ENCODE measurements around the gene TMEM258. TPM values are rescaled to one million over a fixed set of nuclear protein-coding genes. Genes with fewer than 3 reads are reported as not detected.

Gene TMEM258
- total and polyA plus RNA-seq, 2 of the 4 experiments (the other 2 are of a cell fraction): 107 to 280 TPM

DNA sequence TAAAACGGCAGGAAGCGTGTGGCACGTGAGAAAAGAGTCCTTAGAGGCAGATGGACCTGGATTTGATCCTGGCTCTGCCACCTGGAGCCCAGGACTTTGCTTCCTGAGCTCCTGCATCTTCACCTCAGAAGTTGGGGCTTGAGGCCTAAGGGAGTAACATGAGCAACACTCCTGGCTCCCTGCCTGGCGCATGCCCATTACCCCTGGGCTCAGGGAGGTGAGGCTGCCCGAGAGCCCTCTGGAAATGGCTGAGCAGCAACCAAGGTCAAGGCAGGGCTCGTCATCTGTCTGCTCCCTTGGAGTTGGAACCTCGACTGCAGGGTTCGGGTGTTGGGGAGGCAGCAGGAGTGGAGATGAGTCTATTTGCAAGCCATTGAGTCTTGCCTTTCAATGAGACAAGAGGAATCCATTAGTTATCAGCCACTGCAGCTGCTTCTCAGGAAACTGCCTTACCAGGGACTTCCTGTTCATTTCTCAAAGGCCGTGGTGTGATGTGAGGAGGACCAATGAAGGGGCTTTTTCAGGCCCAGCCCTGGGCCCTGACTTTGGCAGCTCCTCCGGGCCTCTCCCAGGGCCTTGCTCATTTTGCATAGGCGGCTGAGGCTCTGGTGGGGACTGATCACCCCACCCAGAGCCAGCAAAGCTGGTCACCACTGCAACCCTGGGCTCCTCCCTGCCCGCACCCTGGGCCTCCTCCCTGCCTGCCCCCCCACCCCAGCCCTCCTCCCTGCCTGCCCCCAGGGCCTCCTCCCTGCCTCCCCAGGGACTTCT, 42.1 kb upstream of the TMEM258 start:
- ChIA-PET POLR2A (ENCODE audit: unreplicated experiment) (interaction anchor here (0.6 kb wide), 2 partner anchors 34 to 1210 kb away, joined by 3 to 4 read pairs; no protein-coding TSS in a partner anchor), CTCF (interaction anchor here (1.5 kb wide), 1 partner anchor 37 kb away, joined by 6 read pairs; no protein-coding TSS in a partner anchor)
- Histone ChIP-seq H4K5ac (ENCODE audit: low read depth, low read length) (no peak overlapping the region), H3K9me1 (ENCODE audit: insufficient read depth, low read length) (peaks cover 24% of the 10 kb centered on the region), H4K8ac (ENCODE audit: low read depth in 2 of 2, low read length in 2 of 2) (peak overlapping the region in 1 of 2 experiments; percentile 83; a peak in 1 of 4 replicates), H3K9me3 (ENCODE audit: control insufficient read depth, insufficient read depth, low read length) (no peaks in the 10 kb centered on the region), H3K18ac (ENCODE audit: low read depth, low read length) (no peak overlapping the region; the same call in 1 of the 2 replicates), H3K14ac (replicated peaks; ENCODE audit: low read depth, low read length) (peak overlapping the region; percentile 80), H2AK5ac (ENCODE audit: low read depth, low read length) (peak overlapping the region; percentile 28; the same call in 1 of the 2 replicates), H2BK120ac (ENCODE audit: low read depth, low read length) (peak overlapping the region; percentile 68), H3K9ac (ENCODE audit: low read depth, low read length) (no peak overlapping the region), H2BK5ac (ENCODE audit: low read depth, low read length, poor library complexity, severe bottlenecking) (no peak overlapping the region), H2AFZ (replicated peaks; ENCODE audit: low read length, poor library complexity) (peak overlapping the region; percentile 79), H3K56ac (ENCODE audit: extremely low read depth, insufficient read depth, low read length) (no peak overlapping the region), H3K36me3 (ENCODE audit: control insufficient read depth, insufficient read depth, low read length) (peaks cover 17% of the 10 kb centered on the region; the same call in 1 of the 2 replicates), H3K4me1 (ENCODE audit: control insufficient read depth, insufficient read depth, low read length) (peaks cover 15% of the 10 kb centered on the region; the same call in 1 of the 2 replicates), H3K4me3 (ENCODE audit: insufficient read depth, low read depth, low read length) (no peak overlapping the region), H3K27ac (ENCODE audit: insufficient read depth, low read length) (peak overlapping the region; percentile 5; the same call in 1 of the 2 replicates), H3K27me3 (ENCODE audit: control insufficient read depth, insufficient read depth, low read length) (no peaks in the 10 kb centered on the region), H3K4ac (ENCODE audit: low read depth, low read length) (peak overlapping the region; percentile 87), H2BK15ac (ENCODE audit: low read depth, low read length) (no peak overlapping the region; the same call in 2 of the 3 replicates), H3K79me1 (ENCODE audit: low read depth in 1 of 2, low read length in 2 of 2) (peaks cover 14 to 81% of the 10 kb centered on the region in 2 experiments), H2AK9ac (replicated peaks; ENCODE audit: low read depth, low read length, poor library complexity) (peak overlapping the region; percentile 84), H4K91ac (ENCODE audit: insufficient read depth, low read depth, low read length) (0 out of 2 replicates have a peak overlapping the region, but pooled peaks have one; percentile 34), H2BK20ac (ENCODE audit: low read depth, low read length) (peak overlapping the region; percentile 25; the same call in 1 of the 2 replicates), H3K4me2 (ENCODE audit: low read depth, low read length) (no peak overlapping the region), H4K20me1 (ENCODE audit: insufficient read depth, low read length) (peaks cover 55% of the 10 kb centered on the region; the same call in 1 of the 2 replicates), H3K23ac (ENCODE audit: low read depth, low read length) (peak overlapping the region; percentile 80; the same call in 1 of the 2 replicates)
- DNase-seq (peak; percentile 47), ATAC-seq (ENCODE audit: low read depth) (peak; percentile 55)
- in situ Hi-C loops (cut with MboI; ENCODE audit: low sequenced_read_pairs) (no loop called here), dilution Hi-C loops (cut with HindIII; ENCODE audit: low sequenced_read_pairs, unreplicated experiment) (no loop called here), intact Hi-C loops (cut with micrococcal nuclease) (no loop called here)
- no TSS peak for BruUV-seq (replicated peaks)
- 72% methylated on average over 4 of the region's 12 CpGs; no CpG with 5 or more reads in 1 of the 2 experiments for WGBS, 2 experiments (ENCODE audit: extremely low coverage in 2 of 2, insufficient read length in 1 of 2)
- TF ChIP-seq SMC3 (IDR thresholded peaks at IDR 0.05; ENCODE audit: low read depth, low read length) (no peak), CHD1 (IDR thresholded peaks at IDR 0.05; ENCODE audit: low read depth, low read length) (no peak), RAD21 (IDR thresholded peaks at IDR 0.05; ENCODE audit: low read length) (no peak), NFE2L2 (IDR thresholded peaks at IDR 0.05; ENCODE audit: low read depth, low read length) (no peak), MAFK (IDR thresholded peaks at IDR 0.05; ENCODE audit: low read depth, low read length) (no peak), MAZ (IDR thresholded peaks at IDR 0.05; ENCODE audit: borderline replicate concordance, low read depth, low read length) (no peak), CEBPB (IDR thresholded peaks at IDR 0.05; ENCODE audit: low read depth, low read length) (no peak), RCOR1 (IDR thresholded peaks at IDR 0.05; ENCODE audit: insufficient replicate concordance, low read length) (no peak), POLR2A (IDR thresholded peaks at IDR 0.05; ENCODE audit: low read depth, low read length) (no peak), BHLHE40 (IDR thresholded peaks at IDR 0.05; ENCODE audit: low read depth, low read length) (no peak), FOS (IDR thresholded peaks at IDR 0.05; ENCODE audit: low read depth, low read length) (no peak), MXI1 (IDR thresholded peaks at IDR 0.05; ENCODE audit: borderline replicate concordance, low read depth, low read length) (no peak)
- TF ChIP-seq, protein P1, sequence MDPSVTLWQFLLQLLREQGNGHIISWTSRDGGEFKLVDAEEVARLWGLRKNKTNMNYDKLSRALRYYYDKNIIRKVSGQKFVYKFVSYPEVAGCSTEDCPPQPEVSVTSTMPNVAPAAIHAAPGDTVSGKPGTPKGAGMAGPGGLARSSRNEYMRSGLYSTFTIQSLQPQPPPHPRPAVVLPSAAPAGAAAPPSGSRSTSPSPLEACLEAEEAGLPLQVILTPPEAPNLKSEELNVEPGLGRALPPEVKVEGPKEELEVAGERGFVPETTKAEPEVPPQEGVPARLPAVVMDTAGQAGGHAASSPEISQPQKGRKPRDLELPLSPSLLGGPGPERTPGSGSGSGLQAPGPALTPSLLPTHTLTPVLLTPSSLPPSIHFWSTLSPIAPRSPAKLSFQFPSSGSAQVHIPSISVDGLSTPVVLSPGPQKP (IDR thresholded peaks at IDR 0.05; ENCODE audit: borderline replicate concordance, low read depth, low read length): no peak
- TF ChIP-seq, protein P2, sequence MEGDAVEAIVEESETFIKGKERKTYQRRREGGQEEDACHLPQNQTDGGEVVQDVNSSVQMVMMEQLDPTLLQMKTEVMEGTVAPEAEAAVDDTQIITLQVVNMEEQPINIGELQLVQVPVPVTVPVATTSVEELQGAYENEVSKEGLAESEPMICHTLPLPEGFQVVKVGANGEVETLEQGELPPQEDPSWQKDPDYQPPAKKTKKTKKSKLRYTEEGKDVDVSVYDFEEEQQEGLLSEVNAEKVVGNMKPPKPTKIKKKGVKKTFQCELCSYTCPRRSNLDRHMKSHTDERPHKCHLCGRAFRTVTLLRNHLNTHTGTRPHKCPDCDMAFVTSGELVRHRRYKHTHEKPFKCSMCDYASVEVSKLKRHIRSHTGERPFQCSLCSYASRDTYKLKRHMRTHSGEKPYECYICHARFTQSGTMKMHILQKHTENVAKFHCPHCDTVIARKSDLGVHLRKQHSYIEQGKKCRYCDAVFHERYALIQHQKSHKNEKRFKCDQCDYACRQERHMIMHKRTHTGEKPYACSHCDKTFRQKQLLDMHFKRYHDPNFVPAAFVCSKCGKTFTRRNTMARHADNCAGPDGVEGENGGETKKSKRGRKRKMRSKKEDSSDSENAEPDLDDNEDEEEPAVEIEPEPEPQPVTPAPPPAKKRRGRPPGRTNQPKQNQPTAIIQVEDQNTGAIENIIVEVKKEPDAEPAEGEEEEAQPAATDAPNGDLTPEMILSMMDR (conservative IDR thresholded peaks at IDR 0.05; ENCODE audit: low read depth, low read length): no peak

Measured in IMR-90 (cell line).